HG03469 (cell line): ENCODE results near the gene PKP1.

ENCODE experiments used
- ATAC-seq: cut with Tn5 transposase; IDR thresholded peaks from one replicate; pipeline ENCODE4 v1.9.1; 2021; ENCODE audit warnings: mild to moderate bottlenecking, moderate library complexity, moderate number of reproducible peaks; ENCODE audit not compliant: unreplicated experiment

PKP1 gene

GRCh38 chr1:201327687-201328240 lies 44.5 kb downstream of the PKP1 start:
- no peak for ATAC-seq

DNA sequence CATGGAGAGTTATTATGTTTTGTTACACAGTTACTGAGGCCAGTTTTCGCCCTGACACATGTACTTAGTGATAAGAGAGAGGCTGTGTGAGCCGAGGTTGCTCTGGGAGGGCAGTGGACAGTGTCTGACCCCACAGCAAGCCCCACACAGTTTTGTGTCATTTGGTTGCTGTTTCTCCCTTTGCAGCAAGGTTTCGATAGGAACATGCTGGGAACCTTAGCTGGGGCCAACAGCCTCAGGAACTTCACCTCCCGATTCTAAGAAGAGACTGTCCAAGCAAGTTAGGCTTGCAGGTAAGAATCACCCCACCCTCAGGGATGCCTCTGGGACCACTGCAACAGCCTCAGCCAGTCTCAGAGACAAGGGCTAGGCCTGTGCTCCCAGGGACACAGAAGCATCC lies 45.3 kb downstream of the PKP1 start:
- no peak for ATAC-seq

GRCh38 chr1:201329286-201329685 lies 46.0 kb downstream of the PKP1 start:
- no peak for ATAC-seq

DNA sequence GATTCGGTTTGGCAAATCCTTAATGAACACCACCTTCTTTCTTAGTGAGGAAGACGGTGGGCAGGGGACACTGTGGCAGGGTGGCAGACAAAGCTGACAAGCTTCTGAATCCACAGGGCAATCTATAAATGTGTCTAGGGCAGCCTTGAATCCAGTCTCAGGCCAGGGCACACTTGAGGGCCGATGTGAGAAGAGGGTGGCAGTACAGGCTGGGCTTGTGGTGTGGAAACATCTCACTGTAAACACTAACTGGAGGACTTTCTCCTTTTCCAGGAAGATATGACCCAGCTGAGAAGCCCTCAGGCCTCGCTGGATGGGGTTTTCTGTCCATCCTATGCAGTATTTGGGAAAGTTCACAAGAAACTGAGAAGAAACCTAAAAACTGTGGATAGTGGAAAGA lies 46.5 kb downstream of the PKP1 start:
- ATAC-seq: no peak

GRCh38 chr1:201330541-201330940 lies 47.2 kb downstream of the PKP1 start:
- no peak for ATAC-seq

DNA sequence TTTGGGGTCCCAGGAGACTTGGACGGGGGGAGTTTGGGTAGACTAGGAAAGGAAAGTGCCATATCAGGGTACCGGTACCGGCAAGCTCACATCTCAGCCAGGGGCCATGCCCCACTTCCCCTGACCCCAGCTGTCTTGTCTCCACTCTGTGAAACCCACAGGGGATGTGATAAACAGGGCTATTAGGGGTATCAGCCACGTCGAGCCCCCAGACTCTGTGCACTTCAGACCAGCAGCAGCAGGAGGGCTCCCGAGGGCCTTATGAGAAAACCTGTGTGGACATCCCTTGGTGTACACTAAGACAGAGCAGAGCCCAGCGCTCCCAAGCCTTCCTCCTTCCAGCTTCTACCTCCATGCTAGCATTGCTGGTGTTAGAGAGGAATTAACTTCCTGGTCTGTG lies 47.9 kb downstream of the PKP1 start:
- ATAC-seq: no peak

GRCh38 chr1:201332021-201332420 lies 48.7 kb downstream of the PKP1 start:
- ATAC-seq: no peak

- ATAC-seq: no peak
Measured at GRCh38 chr1:201332616-201333335, 49.5 kb downstream of the PKP1 start.

GRCh38 chr1:201334325-201335173 lies 51.2 kb downstream of the PKP1 start:
- no peak for ATAC-seq

GRCh38 chr1:201335174-201335870 lies 52.0 kb downstream of the PKP1 start:
- no peak for ATAC-seq

GRCh38 chr1:201335901-201336300 lies 52.6 kb downstream of the PKP1 start:
- ATAC-seq: no peak

DNA sequence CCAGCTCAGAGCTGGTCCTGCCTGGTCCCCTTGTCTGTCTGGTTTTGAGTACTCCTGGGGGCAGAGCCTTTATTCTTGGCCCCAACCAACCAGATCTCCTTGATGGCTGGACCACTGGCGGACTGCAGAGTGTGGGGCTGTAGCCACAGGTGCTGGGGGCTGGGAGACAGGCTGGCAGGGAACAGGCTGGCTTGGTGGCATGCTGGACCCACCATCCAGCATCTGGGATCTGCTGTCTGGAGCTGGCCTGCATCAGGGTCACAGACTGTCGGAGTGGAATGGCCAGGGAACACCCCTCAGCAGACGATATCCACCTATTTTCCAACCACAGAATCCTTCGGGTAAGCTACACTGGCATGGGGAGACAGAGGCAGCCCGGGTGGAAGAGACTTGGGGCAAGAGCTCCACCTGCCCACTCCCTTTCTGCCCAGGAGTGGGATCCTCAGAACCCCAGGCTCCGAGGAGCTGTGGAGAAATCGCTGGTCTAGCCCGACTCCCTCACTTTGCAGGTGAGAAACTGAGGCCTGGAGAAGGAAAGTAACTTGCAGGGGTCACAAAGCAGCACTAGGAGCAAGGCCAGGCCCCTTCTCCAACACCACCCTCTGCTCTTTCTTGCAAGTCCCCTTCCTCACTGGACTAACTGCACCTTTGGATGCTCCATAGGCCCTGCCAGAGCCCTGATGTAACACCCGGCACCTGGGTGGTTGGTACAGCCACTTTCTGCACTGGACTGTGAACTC lies 53.6 kb downstream of the PKP1 start:
- no peak for ATAC-seq

DNA sequence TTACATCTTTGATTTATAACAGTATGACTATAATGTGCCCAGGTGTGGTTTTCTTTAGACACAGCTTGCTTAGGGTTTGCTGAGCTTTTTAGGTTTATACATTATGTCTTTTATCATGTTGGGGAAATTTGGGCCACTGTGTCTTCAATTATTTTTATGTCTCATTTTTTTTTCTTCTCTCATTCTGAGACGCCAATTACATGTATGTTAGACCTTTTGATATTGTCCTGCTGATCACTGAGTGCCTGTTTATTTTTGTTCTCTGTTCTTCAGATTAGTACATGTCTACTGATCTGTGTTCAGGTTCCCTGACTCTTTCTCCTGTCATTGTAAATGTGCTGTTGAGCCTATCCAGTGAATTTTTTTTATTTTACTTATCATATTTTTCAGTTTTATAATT lies 58.1 kb downstream of the PKP1 start:
- ATAC-seq: no peak

DNA sequence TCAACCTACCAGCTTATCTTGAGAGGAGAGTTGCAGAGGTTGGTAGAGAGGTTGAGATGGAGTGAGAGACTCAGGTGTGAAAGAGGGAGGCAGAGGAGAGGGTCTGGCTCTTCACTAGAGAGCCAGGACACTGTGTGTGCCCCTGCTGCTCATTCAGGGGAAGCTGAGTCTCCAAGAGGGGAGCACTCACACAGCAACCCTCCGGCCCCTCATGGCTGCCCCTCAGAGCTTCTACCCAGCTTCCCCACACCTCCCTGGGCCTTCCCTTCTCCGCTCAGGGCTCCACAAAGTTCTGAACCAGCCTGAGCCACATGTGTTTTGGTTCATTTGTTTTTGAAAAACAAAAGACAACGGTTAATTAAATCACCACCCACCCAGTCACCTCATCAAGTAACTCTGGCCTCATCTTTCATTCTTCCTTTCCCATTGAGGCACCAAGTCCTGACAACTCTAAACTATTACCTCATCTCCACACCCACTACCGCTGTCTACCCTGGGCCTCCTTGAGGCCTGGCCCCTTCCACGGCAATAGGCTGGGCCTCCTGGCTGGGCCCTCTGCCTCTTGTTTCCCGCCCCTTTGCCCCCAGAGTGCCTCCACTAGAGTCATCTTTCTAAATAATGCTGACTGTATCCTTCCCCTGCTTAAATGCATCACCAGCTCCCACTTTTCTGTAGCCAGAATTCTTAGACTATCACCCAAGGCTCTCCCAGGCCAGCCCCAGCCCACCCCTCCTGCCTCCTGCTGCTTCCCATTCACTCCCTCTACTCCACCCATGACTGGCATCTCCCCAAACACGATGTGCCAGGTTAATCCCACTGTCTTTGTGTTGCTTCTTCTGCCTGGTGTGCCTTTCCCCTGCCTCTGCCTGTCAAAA lies 61.1 kb downstream of the PKP1 start:
- no peak for ATAC-seq

DNA sequence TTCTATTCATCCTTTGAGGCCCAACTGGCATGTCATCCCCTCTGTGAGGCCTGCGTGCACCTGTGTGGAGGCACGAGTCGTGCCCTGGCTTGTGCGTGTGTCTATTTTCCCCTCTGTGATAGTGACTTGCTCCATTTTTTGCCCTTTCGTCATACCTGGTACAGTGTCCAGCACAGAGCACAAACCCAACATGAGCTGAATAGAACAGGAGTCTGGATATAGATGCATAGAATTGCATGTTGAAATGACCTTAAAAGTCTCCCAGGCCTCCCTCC lies 61.7 kb downstream of the PKP1 start:
- no peak for ATAC-seq

- ATAC-seq: no peak
Measured at GRCh38 chr1:201346337-201346939, 63.1 kb downstream of the PKP1 start.

GRCh38 chr1:201346987-201347386 lies 63.7 kb downstream of the PKP1 start:
- ATAC-seq: no peak

- ATAC-seq: no peak
Measured at GRCh38 chr1:201347498-201348210, 64.3 kb downstream of the PKP1 start.

- ATAC-seq: no peak
Measured at GRCh38 chr1:201348211-201348566, 64.9 kb downstream of the PKP1 start.
